Measurements from ENCODE around the gene SRSF4.
"Not testable (repeated sequence)": the region's sequence is repeated elsewhere in the genome, so short reads cannot be mapped to it uniquely, and the experiment has no call there.

SRSF4 gene

GRCh38 chr1:29181413-29182225, at the start of gene SRSF4:
Gene SRSF4, minus strand, starts transcription at chr1:29181900. Its CDS starts 148 bp downstream, at chr1:29181752.
- DNase-seq: peak; percentile 96

DNA sequence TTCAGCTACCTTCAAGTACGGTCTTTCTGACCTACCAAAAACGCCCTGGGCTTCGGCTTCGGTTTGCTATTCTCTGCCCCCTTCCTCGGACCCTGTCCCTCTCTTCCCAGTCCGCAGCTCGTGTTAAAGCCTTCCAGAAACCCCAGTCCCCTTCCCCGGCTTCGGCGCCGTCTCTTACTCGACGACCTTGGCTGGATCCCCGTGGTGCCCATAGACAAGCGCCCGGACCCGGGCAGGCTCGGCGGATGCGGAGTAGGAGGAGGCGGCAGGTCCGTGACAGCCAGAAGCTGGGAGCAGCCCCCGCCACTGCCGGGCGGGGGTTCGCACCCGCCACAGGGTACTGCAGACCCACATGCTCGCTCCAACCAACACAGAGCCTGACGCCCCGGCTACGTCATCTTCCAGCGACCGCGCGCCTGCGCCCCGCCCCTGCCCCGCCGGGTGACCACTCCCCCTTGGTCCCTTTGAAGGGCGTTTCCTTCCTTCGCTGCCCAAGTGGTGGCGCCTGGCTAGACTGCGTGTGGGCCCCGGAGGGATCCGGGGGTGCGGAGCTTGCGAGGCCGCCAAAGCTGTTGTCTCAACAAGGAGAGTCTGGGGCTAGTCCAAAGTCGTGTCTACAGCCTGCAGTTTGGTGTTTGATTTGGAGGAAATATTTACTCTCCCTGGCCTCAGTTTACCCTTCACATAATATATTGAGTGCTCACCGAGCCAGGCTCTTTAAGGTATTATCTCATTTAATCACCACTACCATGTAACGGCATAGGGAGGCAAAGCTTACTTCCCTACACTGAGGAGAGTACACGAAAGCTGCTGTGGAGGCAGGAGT, 49.1 kb upstream of the SRSF4 start, which contains the start of gene MECR:
Gene MECR (minus strand): TSS at position 382 of the 826 bp plus-strand sequence. CDS start 28 bp downstream, at position 354.
- peak; percentile 77 for DNase-seq

- DNase-seq: no peak
Measured at GRCh38 chr1:29230204-29230552, 48.5 kb upstream of the SRSF4 start.

GRCh38 chr1:29227511-29227910, 45.8 kb upstream of the SRSF4 start:
- no peak for DNase-seq

- no peak for DNase-seq
Measured at GRCh38 chr1:29225361-29225760, 43.7 kb upstream of the SRSF4 start.

- DNase-seq: no peak
Measured at GRCh38 chr1:29224356-29224837, 42.7 kb upstream of the SRSF4 start.

GRCh38 chr1:29223521-29223920, 41.8 kb upstream of the SRSF4 start:
- no peak for DNase-seq

DNA sequence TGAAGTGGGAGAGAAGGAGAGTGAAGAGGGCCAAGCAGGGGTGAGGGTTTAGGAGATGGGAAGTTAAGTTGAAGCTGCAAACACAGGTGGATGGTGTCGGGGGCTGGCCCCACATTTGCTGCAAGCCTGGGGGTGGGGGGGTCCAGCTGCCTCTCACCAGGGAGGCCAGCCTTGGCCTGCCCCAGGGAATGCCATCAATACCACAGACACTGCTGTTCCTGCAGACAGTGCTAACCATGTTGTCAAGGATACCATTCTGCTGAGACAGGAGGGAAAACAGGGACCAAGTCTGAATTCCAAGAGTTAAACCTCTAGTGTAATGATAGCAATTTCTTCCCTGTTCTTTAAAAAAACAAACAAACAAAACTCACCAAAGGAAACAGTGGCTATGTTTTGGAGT, 41.0 kb upstream of the SRSF4 start:
- no peak for DNase-seq

DNA sequence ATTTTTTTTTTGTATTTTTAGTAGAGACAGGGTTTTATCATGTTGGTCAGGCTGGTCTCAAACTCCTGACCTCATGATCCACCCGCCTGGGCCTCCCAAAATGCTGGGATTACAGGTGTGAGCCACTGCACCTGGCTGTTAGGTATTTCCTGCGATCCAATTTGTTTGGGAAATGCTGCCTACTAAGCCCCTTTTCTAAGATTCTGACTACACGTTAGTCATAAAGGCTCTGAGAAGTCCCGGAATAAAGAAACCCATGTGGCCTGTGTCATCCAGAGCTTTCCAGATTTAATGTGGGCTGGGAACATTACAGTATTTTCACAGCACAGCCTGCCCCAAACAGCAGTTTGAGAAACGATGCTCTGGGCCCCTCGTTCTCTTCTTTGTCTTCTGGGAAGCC, 40.6 kb upstream of the SRSF4 start:
- DNase-seq: not testable (repeated sequence)

DNA sequence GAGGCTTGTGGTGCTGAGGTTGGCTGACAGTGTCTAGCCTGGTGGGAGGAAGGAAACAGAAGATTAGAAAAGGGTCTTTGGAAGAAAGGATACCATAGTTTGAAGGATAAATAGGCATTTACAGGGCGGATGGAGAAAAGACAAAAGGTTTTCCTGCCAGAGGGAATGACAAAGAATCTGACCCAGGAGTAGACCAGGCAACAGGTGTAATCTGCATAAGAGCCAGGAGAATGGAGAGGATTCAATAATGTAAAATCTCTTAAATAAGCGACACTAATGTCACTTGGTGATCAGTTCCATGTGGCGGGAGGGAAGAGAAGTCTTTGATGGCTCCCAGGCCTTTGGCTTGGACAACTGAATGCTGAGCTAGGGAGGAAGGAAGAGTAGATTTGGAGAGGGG, 39.6 kb upstream of the SRSF4 start:
- DNase-seq: no peak

DNA sequence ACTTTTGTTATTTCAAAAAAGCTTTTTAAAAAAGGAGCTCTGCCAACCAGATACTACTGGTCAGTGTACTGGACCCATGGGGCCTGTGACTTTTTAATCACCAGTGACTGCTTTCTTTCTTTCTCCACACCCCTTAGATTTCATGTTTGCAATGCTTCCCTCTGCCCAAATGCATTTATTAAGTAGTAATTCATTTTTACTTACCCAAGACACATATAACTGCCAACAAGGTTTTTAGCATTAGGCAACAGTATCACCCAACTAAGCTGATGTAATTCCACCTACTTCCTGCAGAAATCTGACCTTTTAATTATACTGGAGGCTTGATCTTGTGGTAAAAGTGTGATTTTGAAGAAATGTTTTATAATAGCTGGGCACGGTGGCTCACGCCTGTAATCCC, 36.5 kb upstream of the SRSF4 start:
- no peak for DNase-seq

DNA sequence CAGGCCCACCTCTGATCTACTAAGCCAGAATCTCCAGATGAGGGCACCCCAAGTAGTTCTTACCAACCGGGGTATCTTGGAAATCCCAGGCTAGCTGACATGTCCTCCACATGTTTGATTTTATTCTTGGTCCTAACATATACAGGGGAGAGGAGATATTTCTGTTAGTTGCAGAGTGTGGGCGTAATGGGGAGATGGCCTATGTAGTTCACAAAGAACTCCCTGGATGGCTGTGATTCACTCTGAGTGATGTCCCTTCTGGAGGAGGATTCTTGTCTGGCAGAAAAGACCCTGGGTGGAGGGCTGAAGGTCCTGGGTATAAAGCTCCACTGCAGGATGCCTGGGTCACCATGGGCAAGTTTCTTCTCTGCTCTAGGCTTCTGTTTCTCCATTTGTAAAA, 35.9 kb upstream of the SRSF4 start:
- DNase-seq: no peak

DNA sequence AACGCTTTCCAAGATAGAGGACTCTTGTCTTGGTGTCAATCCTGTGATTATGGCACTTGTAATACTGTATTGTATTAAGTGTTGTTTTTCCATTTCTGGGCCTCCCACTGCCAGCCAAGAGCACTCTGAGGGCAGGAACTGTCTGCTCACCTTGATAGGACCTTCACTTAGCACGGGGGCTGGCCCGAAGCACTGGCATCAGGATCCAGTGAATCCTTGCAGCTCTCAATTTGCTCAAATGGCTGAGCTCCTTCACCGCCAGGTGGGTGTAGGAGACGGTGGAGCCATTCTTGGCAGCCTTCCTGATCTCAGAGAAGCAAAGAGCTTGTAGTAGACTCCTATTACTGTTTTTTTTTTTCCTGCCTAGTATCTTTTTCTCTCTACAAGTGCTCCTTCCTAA, 31.4 kb upstream of the SRSF4 start:
- DNase-seq: no peak

- DNase-seq: no peak
Measured at GRCh38 chr1:29211086-29212030, 29.7 kb upstream of the SRSF4 start.

DNA sequence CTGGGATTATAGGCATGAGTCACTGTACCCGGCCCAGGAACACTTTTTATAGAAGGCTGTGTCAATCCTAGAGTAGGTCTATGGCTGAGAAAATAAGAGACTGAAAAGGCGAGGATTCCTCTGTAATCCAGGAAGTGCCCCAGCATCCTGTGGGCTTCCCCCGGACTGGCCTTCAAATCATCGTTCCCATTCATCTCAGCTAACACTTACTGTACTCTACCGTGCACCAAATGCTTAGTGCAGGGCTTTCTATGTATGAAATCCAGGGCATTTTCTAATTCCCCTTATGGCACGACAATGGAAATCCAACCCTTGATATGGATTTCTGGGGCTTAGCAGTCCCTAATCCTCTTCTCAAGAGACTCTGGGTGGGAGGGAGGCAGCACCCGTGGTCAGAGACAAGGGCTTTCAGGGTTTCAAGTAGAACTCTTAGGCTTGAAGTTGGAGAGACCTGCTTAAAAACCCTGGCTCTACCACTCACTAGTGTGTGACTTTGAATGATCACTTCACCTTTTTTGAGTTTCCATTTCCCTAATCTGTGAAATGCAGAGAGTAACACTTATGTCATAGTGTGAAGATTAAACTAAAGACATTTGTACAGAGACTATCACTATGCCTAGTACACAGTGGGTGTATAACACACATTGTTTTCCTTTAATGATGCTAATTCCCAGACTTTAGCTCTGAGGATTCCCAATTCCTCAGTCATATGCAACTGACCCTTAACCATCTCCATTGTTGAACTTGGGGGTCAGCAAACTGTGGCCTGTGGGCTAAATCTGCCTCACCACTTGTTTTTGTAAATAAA, 28.8 kb upstream of the SRSF4 start:
- no peak for DNase-seq

DNA sequence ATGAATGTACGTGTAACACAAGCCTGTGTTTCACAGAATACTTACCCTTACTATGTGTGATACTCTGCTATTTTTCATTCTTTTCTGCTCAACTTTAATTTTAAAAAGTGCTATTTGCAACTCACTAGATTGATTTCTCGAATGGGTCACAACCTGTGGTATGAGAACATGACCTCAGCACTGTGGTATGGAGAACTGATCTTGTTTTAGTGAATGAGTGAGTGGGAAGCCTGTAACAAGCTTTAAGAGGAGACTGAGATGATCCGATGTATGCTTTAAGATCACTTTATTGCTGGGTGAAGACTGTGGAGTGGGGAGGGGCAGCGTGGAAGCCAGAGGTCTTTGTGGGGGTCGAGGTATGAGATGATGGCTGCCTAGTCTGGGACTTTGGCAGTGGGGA, 27.5 kb upstream of the SRSF4 start:
- no peak for DNase-seq

DNA sequence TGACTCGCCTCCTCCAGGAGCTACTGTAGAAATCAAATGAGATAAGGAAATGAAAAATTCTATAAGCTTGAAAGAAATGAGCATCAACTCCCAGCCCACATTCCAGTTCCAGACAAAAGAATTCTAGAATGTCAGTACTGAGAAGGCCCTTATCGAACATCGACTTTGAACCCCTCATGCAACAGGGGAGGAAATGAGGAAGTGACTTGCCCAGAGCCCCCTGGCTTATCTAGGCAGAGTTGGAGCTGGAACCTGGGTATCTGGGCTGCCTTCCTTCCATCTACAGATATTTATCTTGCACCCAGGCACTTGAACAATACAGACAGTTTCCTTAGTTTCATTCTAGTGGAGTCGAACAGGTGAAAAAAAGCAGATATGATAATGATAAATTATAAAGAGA, 26.7 kb upstream of the SRSF4 start:
- no peak for DNase-seq

- DNase-seq: peak; percentile 65
Measured at GRCh38 chr1:29202584-29203340, 21.1 kb upstream of the SRSF4 start.

- no peak for DNase-seq
Measured at GRCh38 chr1:29202053-29202452, 20.4 kb upstream of the SRSF4 start.

- DNase-seq: no peak
Measured at GRCh38 chr1:29201595-29202051, 19.9 kb upstream of the SRSF4 start.
